GM12878 (cell line): ENCODE measurements around the gene MBNL3.

ENCODE experiments used
- CTCF ChIP-seq, 3 experiments: IDR thresholded peaks in 2 of 3; conservative IDR thresholded peaks in 1 of 3; 2 replicates each; pipeline ENCODE4 v1.5.1; 2011; ENCODE audit warnings: low read depth in 3 of 3, low read length in 3 of 3, mild to moderate bottlenecking in 3 of 3, control low read depth in 2 of 3, moderate library complexity in 2 of 3, inconsistent platforms in 1 of 3, mixed read lengths in 1 of 3; ENCODE audit not compliant: control insufficient read depth in 2 of 3, insufficient read depth in 1 of 3; ENCODE audit errors: extremely low read depth in 1 of 3
- E2F8 ChIP-seq: fragments of 450-650 bp; IDR thresholded peaks from 2 replicates; pipeline ENCODE4 v1.6.1; 2018; ENCODE audit warnings: mild to moderate bottlenecking, low read depth, moderate library complexity; ENCODE audit not compliant: partially characterized antibody
- EGR1 ChIP-seq, 2 experiments: IDR thresholded peaks; 1 replicate in 1 of 2; 2 replicates in 1 of 2; pipeline ENCODE4 v1.6.1; 2011 to 2012; ENCODE audit warnings: low read depth in 2 of 2, low read length in 2 of 2, borderline replicate concordance in 1 of 2, mild to moderate bottlenecking in 1 of 2, moderate library complexity in 1 of 2
- IRF3 ChIP-seq: fragments of 450-650 bp; IDR thresholded peaks from 2 replicates; pipeline ENCODE4 v1.6.1; 2014; ENCODE audit warnings: mild to moderate bottlenecking
- KLF5 ChIP-seq: fragments of 450-650 bp; IDR thresholded peaks from 2 replicates; pipeline ENCODE4 v1.6.1; 2014; ENCODE audit warnings: mild to moderate bottlenecking; ENCODE audit not compliant: partially characterized antibody
- MXI1 ChIP-seq: fragments of 150-350 bp; IDR thresholded peaks from 2 replicates; pipeline ENCODE4 v1.6.1; 2011; ENCODE audit warnings: low read depth, mild to moderate bottlenecking, inconsistent platforms, low read length, improper control_type of control experiment
- NFYB ChIP-seq: IDR thresholded peaks from 2 replicates; pipeline ENCODE4 v1.6.1; 2011; ENCODE audit warnings: low read depth, mild to moderate bottlenecking, low read length, improper control_type of control experiment, moderate library complexity; ENCODE audit not compliant: insufficient read depth
- NR2C2 ChIP-seq: IDR thresholded peaks from 2 replicates; pipeline ENCODE4 v1.6.1; 2011; ENCODE audit warnings: borderline replicate concordance, low read depth; ENCODE audit not compliant: control insufficient read depth, insufficient read length
- REST ChIP-seq: IDR thresholded peaks from 2 replicates; pipeline ENCODE4 v1.6.1; 2012; ENCODE audit warnings: mild to moderate bottlenecking, low read depth, low read length
- TBL1XR1 ChIP-seq: IDR thresholded peaks from 2 replicates; pipeline ENCODE4 v1.6.1; 2012; ENCODE audit warnings: low read depth, low read length, improper control_type of control experiment
- ZNF274 ChIP-seq: IDR thresholded peaks from one replicate; pipeline ENCODE4 v1.8.0; 2011; ENCODE audit not compliant: insufficient read length, insufficient read depth

GRCh38 chrX:132394591-132394990 is 94.2 kb downstream of the MBNL3 start:
- TF ChIP-seq NR2C2, result no peak
- no peak for TF ChIP-seq MXI1
- TF ChIP-seq CTCF (IDR thresholded peaks at IDR 0.05 in 2 of 3, conservative IDR thresholded peaks at IDR 0.05 in 1 of 3; ENCODE audit: control insufficient read depth in 2 of 3, extremely low read depth in 1 of 3, insufficient read depth in 1 of 3, low read depth in 3 of 3, low read length in 3 of 3), result no peak
- no peak for TF ChIP-seq TBL1XR1
- no peak for TF ChIP-seq NFYB
- no peak for TF ChIP-seq REST
- no peak for TF ChIP-seq E2F8
- TF ChIP-seq EGR1 (IDR thresholded peaks at IDR 0.05; ENCODE audit: borderline replicate concordance in 1 of 2, low read depth in 2 of 2, low read length in 2 of 2), result no peak
- TF ChIP-seq KLF5, result no peak
- TF ChIP-seq ZNF274, result no peak
- TF ChIP-seq IRF3, result no peak
